Endodermal cell (in vitro differentiated cells): ENCODE results near the gene COIL. TPM values are rescaled to one million over a fixed set of nuclear protein-coding genes. Genes with fewer than 3 reads are reported as not detected.

Experiments
- DNase-seq: peaks from one replicate; pipeline ENCODE4 v3.0.0-alpha.2; 2017
- H3K27ac ChIP-seq: 2 replicates; pipeline ENCODE4 v1.5.1; 2013; ENCODE audit warnings: mild to moderate bottlenecking, low read depth, low read length, moderate library complexity
- H3K27me3 ChIP-seq: 2 replicates; pipeline ENCODE4 v1.6.1; 2013; ENCODE audit warnings: mild to moderate bottlenecking, low read length, moderate library complexity; ENCODE audit not compliant: insufficient read depth, control insufficient read depth, poor library complexity, severe bottlenecking
- H3K36me3 ChIP-seq: 2 replicates; pipeline ENCODE4 v1.7.0; 2013; ENCODE audit warnings: mild to moderate bottlenecking, low read length, moderate library complexity; ENCODE audit not compliant: control insufficient read depth, insufficient read depth
- H3K4me1 ChIP-seq: one replicate; pipeline ENCODE4 v1.7.0; 2013; ENCODE audit warnings: low read length; ENCODE audit not compliant: control insufficient read depth, insufficient read depth
- H3K4me3 ChIP-seq: 2 replicates; pipeline ENCODE4 v1.5.1; 2013; ENCODE audit warnings: mild to moderate bottlenecking, low read length, moderate library complexity
- H3K9ac ChIP-seq: 2 replicates; pipeline ENCODE4 v1.6.1; 2013; ENCODE audit warnings: mild to moderate bottlenecking, low read length, moderate library complexity; ENCODE audit not compliant: poor library complexity, severe bottlenecking; ENCODE audit errors: extremely low read depth
- H3K9me3 ChIP-seq: 2 replicates; pipeline ENCODE4 v1.6.1; 2013; ENCODE audit warnings: mild to moderate bottlenecking, low read length, moderate library complexity; ENCODE audit not compliant: control insufficient read depth
- H3K27ac Mint-ChIP-seq: 2 replicates; pipeline ENCODE4 v1.8.0; 2020; ENCODE audit warnings: mixed read lengths
- H3K27me3 Mint-ChIP-seq: 2 replicates; pipeline ENCODE4 v1.8.0; 2021; ENCODE audit warnings: mild to moderate bottlenecking, mixed read lengths; ENCODE audit not compliant: insufficient read depth
- H3K36me3 Mint-ChIP-seq: 2 replicates; pipeline ENCODE4 v1.8.0; 2020; ENCODE audit warnings: low read depth, mixed read lengths
- H3K4me1 Mint-ChIP-seq: 2 replicates; pipeline ENCODE4 v1.8.0; 2020; ENCODE audit warnings: mixed read lengths
- H3K4me3 Mint-ChIP-seq: 2 replicates; pipeline ENCODE4 v1.8.0; 2020; ENCODE audit warnings: mild to moderate bottlenecking, moderate library complexity, mixed read lengths
- H3K9me3 Mint-ChIP-seq: 2 replicates; pipeline ENCODE4 v1.8.0; 2020; ENCODE audit warnings: mild to moderate bottlenecking, mixed read lengths
- WGBS, 2 experiments: methylation state at CpG; one replicate each; pipeline versions ENCODE4 v1.1.5 to v1.1.7; 2013; ENCODE audit warnings: missing lambda C conversion rate in 2 of 2, mixed read lengths in 1 of 2; ENCODE audit not compliant: insufficient coverage in 1 of 2, insufficient read length in 1 of 2; 5-methylcytosine and 5-hydroxymethylcytosine counted together
- total RNA-seq, 2 donors: library from RNA; stranded (reverse); fragmentation: NEBNext Ultra II Directional in 1 of 2; extraction: Animal tissue kit (Norgen Biotek cat#: 25700) in 1 of 2; gene quantifications; 2 replicates in 1 of 2; 3 replicates in 1 of 2; pipeline ENCODE4 v1.2.1, GENCODE V29; 2021
- TF ChIP-seq, protein P1 (sequence below): fragments of 200-600 bp; sonication (generic); conservative IDR thresholded peaks from 2 replicates; pipeline ENCODE4 v1.5.0; 2021; ENCODE audit warnings: antibody characterized with exemption, mild to moderate bottlenecking

Gene COIL
- total RNA-seq, 2 donors from 2014 or later, result 18.2 to 19.2 TPM

DNA sequence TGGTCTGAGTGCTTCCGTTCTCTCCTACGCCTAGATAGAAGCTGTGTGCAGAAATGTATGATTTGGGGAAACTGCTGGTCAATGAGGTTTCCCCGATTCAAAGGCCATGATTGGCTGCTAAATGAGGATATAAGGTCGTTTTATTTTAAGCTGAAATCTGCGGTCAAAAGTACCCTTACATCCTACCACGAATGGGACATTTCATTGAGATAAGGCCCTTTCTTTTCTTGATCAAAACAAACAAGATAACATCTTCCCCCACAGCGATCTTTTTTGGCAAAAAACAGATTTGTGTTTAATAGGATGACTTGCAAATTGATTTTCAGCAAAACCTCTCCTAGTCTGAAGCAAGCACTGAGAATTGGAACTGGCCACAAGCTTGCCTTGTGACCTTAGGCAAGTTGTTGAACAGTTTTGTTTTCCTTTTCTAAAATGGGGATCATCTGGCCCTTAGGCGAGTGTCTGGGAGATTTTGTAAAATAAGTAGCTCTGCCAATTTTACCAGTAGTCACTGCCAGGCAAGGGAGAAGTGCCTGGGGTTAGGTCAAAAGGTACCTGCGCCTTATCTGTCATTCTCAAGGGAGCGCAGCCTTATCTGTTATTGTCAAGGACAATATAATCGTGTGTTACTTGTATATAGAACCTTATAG is 17.7 kb upstream of the COIL start:
- H3K27ac ChIP-seq, result no peak overlapping the region
- H3K27ac Mint-ChIP-seq, result peak overlapping the region; percentile 82

DNA sequence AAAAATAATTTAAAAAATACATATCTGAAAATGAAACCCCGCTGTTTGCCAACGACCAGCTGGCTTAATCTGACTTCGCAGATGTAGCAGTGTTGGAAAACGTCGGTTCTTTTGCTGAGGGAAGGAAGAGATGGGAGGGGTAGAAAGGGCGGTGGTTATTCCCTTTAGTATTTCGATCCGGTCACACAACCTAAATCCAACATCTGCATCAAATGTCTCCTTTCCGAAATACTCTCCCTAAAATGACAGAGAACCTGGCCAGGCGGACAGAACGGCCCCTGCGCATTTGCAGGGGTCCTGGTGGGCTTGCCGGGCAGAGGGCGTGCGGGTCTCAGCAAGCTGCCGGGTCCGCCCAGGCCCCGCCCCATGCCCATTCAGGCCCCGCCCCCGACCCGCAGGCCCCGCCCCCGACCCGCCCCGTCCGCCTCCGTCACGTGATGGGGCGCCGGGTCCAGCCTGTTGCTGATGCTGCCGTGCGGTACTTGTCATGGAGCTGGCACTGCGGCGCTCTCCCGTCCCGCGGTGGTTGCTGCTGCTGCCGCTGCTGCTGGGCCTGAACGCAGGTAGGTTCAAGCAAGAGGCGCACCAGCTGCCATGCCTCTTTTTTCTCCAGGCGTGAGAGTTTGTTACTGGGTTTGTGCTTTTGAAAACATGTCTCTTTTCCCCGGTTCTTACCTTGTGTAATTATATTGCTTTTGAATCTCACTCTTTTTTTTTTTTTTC is 17.0 kb upstream of the COIL start, which contains the start of gene SCPEP1:
SCPEP1 (plus strand) TSS at position 459 of the 723 bp plus-strand sequence; CDS start at position 488, 29 bp downstream.
- Histone ChIP-seq H3K4me3 (peak within 1 kb of the TSS; percentile 85), H3K9ac (peak within 1 kb of the TSS; percentile 48), H3K4me1 (no peaks in the 10 kb centered on the region), H3K27me3 (no peaks in the 10 kb centered on the region), H3K9me3 (peaks cover 12% of the 10 kb centered on the region), H3K27ac (no peak within 1 kb of the TSS), H3K36me3 (no peaks in the 10 kb centered on the region)
- peak within 1 kb of the TSS; percentile 82 for H3K27ac Mint-ChIP-seq
- peak; percentile 99 for DNase-seq
- H3K9me3 Mint-ChIP-seq, result peaks cover 5% of the 10 kb centered on the region
- TF ChIP-seq, protein P1, sequence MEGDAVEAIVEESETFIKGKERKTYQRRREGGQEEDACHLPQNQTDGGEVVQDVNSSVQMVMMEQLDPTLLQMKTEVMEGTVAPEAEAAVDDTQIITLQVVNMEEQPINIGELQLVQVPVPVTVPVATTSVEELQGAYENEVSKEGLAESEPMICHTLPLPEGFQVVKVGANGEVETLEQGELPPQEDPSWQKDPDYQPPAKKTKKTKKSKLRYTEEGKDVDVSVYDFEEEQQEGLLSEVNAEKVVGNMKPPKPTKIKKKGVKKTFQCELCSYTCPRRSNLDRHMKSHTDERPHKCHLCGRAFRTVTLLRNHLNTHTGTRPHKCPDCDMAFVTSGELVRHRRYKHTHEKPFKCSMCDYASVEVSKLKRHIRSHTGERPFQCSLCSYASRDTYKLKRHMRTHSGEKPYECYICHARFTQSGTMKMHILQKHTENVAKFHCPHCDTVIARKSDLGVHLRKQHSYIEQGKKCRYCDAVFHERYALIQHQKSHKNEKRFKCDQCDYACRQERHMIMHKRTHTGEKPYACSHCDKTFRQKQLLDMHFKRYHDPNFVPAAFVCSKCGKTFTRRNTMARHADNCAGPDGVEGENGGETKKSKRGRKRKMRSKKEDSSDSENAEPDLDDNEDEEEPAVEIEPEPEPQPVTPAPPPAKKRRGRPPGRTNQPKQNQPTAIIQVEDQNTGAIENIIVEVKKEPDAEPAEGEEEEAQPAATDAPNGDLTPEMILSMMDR, result no peak
- H3K36me3 Mint-ChIP-seq, result peaks cover 2% of the 10 kb centered on the region
- WGBS, 2 experiments, result 1% methylated on average over 41 of the region's 42 CpGs; no CpG with 5 or more reads in 1 of the 2 experiments
- H3K4me1 Mint-ChIP-seq, result peaks cover 22% of the 10 kb centered on the region
- H3K4me3 Mint-ChIP-seq, result peak within 1 kb of the TSS; percentile 60
- peaks cover 3% of the 10 kb centered on the region for H3K27me3 Mint-ChIP-seq

More for the DNA sequence above, 17.7 kb upstream of the COIL start:
- Mint-ChIP-seq H3K27me3 (peaks cover 3% of the 10 kb centered on the region), H3K4me1 (peaks cover 22% of the 10 kb centered on the region), H3K4me3 (peak overlapping the region; percentile 60), H3K36me3 (peaks cover 2% of the 10 kb centered on the region), H3K9me3 (peaks cover under 1% of the 10 kb centered on the region)
- TF ChIP-seq, protein P1, result no peak
- Histone ChIP-seq H3K4me3 (peak overlapping the region; percentile 85), H3K9ac (peak overlapping the region; percentile 48), H3K9me3 (peaks cover 4% of the 10 kb centered on the region), H3K4me1 (no peaks in the 10 kb centered on the region), H3K36me3 (no peaks in the 10 kb centered on the region), H3K27me3 (no peaks in the 10 kb centered on the region)
- peak; percentile 60 for DNase-seq
- WGBS, 2 experiments, result 56 to 58% methylated on average over 5 to 11 of the region's 11 CpGs

DNA sequence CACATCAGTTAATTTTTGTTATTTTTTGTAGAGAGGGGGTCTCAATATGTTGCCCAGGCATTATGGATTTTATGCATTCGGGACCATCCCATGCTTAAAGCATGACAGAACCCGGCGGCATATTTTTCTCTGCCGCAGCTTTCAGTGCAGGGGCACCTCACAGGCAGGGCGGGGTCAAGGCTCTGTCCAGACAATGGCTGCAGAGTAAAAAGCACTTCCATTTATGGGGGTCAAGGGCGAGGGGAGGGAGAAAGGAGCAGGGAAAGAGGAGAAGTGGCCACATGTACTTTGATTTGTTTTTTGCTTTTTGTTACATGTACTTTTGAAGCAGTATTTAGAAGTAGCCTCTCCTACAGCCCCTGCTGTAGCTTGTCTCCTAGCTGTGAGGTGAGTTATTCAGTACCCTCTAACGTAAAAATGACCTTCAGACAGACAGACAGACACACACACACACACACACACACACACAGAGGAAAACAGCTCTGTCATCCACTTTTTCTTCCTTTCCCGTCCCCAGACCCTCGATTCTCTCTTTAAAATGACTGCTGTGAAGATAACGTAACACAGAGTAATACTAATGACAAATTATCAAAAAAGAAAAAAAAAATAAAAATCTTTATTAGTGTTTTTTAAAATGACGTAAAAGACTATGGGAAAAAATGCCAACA is 16.2 kb upstream of the COIL start:
- Histone ChIP-seq H3K27ac (no peak overlapping the region), H3K9ac (no peak overlapping the region), H3K4me3 (no peak overlapping the region), H3K36me3 (no peaks in the 10 kb centered on the region), H3K4me1 (no peaks in the 10 kb centered on the region), H3K9me3 (peaks cover 19% of the 10 kb centered on the region), H3K27me3 (no peaks in the 10 kb centered on the region)
- peaks cover 22% of the 10 kb centered on the region for H3K4me1 Mint-ChIP-seq
- WGBS, 2 experiments, result 79 to 100% methylated on average over 4 to 9 of the region's 11 CpGs
- H3K4me3 Mint-ChIP-seq, result peak overlapping the region; percentile 60
- peak; percentile 50 for DNase-seq
- H3K36me3 Mint-ChIP-seq, result peaks cover 2% of the 10 kb centered on the region
- H3K27me3 Mint-ChIP-seq, result peaks cover 3% of the 10 kb centered on the region
- TF ChIP-seq, protein P1, result no peak
- H3K9me3 Mint-ChIP-seq, result peaks cover 10% of the 10 kb centered on the region
- no peak overlapping the region for H3K27ac Mint-ChIP-seq
